GM12878 (cell line): ENCODE measurements around the gene ITPR2. TPM values are rescaled to one million over a fixed set of nuclear protein-coding genes. Genes with fewer than 3 reads are reported as not detected.

Experiments
- ATAC-seq: fragments of 200-7000 bp; cut with Tn5 transposase; 3 replicates; pipeline ENCODE4 v1.9.1; 2020; ENCODE audit warnings: mild to moderate bottlenecking, moderate library complexity
- BruUV-seq: library from RNA; stranded (reverse); fragments of 400-500 nt; replicated peaks from 2 replicates; lab custom pipeline; 2021; lab: Mats Ljungman, UMichigan
- CTCF ChIA-PET: fragments of 300-600 bp; sonication (Branson Sonifier 250); formaldehyde crosslinking; extraction: SDS; loops from one replicate; lab custom pipeline; 2021; ENCODE audit warnings: inconsistent platforms; lab: Yijun Ruan, JAX
- POLR2A ChIA-PET: fragments of 350-600 bp; formaldehyde crosslinking; extraction: SDS; loops from one replicate; lab custom pipeline; 2021; ENCODE audit warnings: inconsistent platforms; lab: Charles Lee
- RAD21 ChIA-PET: fragments of 300-600 bp; sonication (Branson Sonifier 250); formaldehyde crosslinking; loops from one replicate; lab custom pipeline; 2023; ENCODE audit warnings: antibody characterized with exemption; ENCODE audit not compliant: unreplicated experiment; lab: Charles Lee
- SMC1A ChIA-PET: fragments of 300-600 bp; sonication (Branson Sonifier 250); formaldehyde crosslinking; loops from one replicate; lab custom pipeline; 2023; ENCODE audit not compliant: unreplicated experiment, uncharacterized antibody; lab: Charles Lee
- DNase-seq: peaks from one replicate; pipeline ENCODE4 v3.0.0-alpha.2; 2011; ENCODE audit warnings: low read depth, low spot score
- FAIRE-seq: peaks from 3 replicates; lab custom pipeline; 2011; peaks lifted over from hg19 to GRCh38; lab: Jason Lieb, UNC
- H2AFZ ChIP-seq: 2 replicates; pipeline ENCODE4 v1.6.0; 2011; ENCODE audit warnings: low read depth, low read length, control low read depth; ENCODE audit not compliant: control insufficient read depth
- H3K27ac ChIP-seq: 2 replicates; pipeline ENCODE4 v1.5.1; 2011; ENCODE audit warnings: control low read depth; ENCODE audit not compliant: control insufficient read depth, insufficient read depth
- H3K27me3 ChIP-seq, 2 experiments: replicated peaks in 1 of 2; 2 replicates each; pipeline versions ENCODE4 v1.6.0 to v1.6.1; 2011; ENCODE audit warnings: low read length in 1 of 2; ENCODE audit not compliant: control insufficient read depth in 2 of 2, insufficient read depth in 2 of 2
- H3K36me3 ChIP-seq, 2 experiments: 2 replicates each; pipeline ENCODE4 v1.5.1; 2011; ENCODE audit warnings: low read length in 1 of 2; ENCODE audit not compliant: control insufficient read depth in 2 of 2, insufficient read depth in 2 of 2
- H3K4me1 ChIP-seq: 2 replicates; pipeline ENCODE4 v1.6.1; 2011; ENCODE audit warnings: mild to moderate bottlenecking, low read length, moderate library complexity, mixed read lengths; ENCODE audit not compliant: control insufficient read depth, insufficient read depth
- H3K4me2 ChIP-seq: 2 replicates; pipeline ENCODE4 v1.6.0; 2011; ENCODE audit warnings: control low read depth; ENCODE audit not compliant: control insufficient read depth, insufficient read depth
- H3K4me3 ChIP-seq: fragments of 200-600 bp; sonication (generic); 2 replicates; pipeline ENCODE4 v1.5.1; 2016
- H3K79me2 ChIP-seq: 2 replicates; pipeline ENCODE4 v1.6.0; 2011; ENCODE audit warnings: low read length; ENCODE audit not compliant: control insufficient read depth, insufficient read depth
- H3K9ac ChIP-seq: 2 replicates; pipeline ENCODE4 v1.8.0; 2011; ENCODE audit warnings: low read length, control low read depth, mixed read lengths; ENCODE audit not compliant: control insufficient read depth, insufficient read depth
- H3K9me3 ChIP-seq: replicated peaks from 3 replicates; pipeline ENCODE4 v1.5.1; 2011; ENCODE audit warnings: mild to moderate bottlenecking, low read length; ENCODE audit not compliant: control insufficient read depth, insufficient read depth
- H4K20me1 ChIP-seq: 2 replicates; pipeline ENCODE4 v1.6.0; 2011; ENCODE audit not compliant: control insufficient read depth, insufficient read depth
- EGR1 ChIP-seq, 2 experiments: IDR thresholded peaks; 1 replicate in 1 of 2; 2 replicates in 1 of 2; pipeline ENCODE4 v1.6.1; 2011 to 2012; ENCODE audit warnings: low read depth in 2 of 2, low read length in 2 of 2, borderline replicate concordance in 1 of 2, mild to moderate bottlenecking in 1 of 2, moderate library complexity in 1 of 2
- EP300 ChIP-seq, 2 experiments: fragments of 150-350 bp in 1 of 2; IDR thresholded peaks; 2 replicates each; pipeline ENCODE4 v1.6.1; 2011 to 2012; ENCODE audit warnings: low read depth in 2 of 2, low read length in 2 of 2, borderline replicate concordance in 1 of 2, improper control_type of control experiment in 1 of 2, inconsistent platforms in 1 of 2; ENCODE audit not compliant: control insufficient read depth in 1 of 2
- MTA3 ChIP-seq: IDR thresholded peaks from 2 replicates; pipeline ENCODE4 v1.6.1; 2012; ENCODE audit warnings: low read length, inconsistent platforms, borderline replicate concordance
- NBN ChIP-seq: fragments of 450-650 bp; IDR thresholded peaks from 2 replicates; pipeline ENCODE4 v1.6.1; 2016
- RCOR1 ChIP-seq: conservative IDR thresholded peaks from 2 replicates; pipeline ENCODE4 v1.6.1; 2012; ENCODE audit warnings: low read depth, low read length, improper control_type of control experiment
- SMAD1 ChIP-seq: fragments of 450-650 bp; IDR thresholded peaks from 2 replicates; pipeline ENCODE4 v1.6.1; 2018; ENCODE audit warnings: mild to moderate bottlenecking, low read depth; ENCODE audit not compliant: partially characterized antibody
- SRF ChIP-seq, 2 experiments: IDR thresholded peaks; 2 replicates each; pipeline ENCODE4 v1.6.1; 2011; ENCODE audit warnings: low read depth in 2 of 2, low read length in 2 of 2, mild to moderate bottlenecking in 1 of 2, moderate library complexity in 1 of 2
- TCF3 ChIP-seq: IDR thresholded peaks from 2 replicates; pipeline ENCODE4 v1.6.1; 2012; ENCODE audit warnings: low read depth, mild to moderate bottlenecking, low read length, borderline replicate concordance; ENCODE audit not compliant: insufficient read depth
- WGBS: methylation state at CpG from one replicate; pipeline ENCODE4 v1.1.6; 2016; ENCODE audit warnings: low lambda C conversion rate; ENCODE audit not compliant: insufficient replicate concordance, insufficient coverage; ENCODE audit errors: missing lambda C conversion rate; 5-methylcytosine and 5-hydroxymethylcytosine counted together
- in situ Hi-C: fragments of 300-500 bp; cut with MboI; formaldehyde crosslinking; loops from 9 replicates; pipeline ENCODE4 v1.14.3; 2018; ENCODE audit warnings: mixed read lengths
- intact Hi-C: fragments of 100-400 bp; cut with micrococcal nuclease; formaldehyde crosslinking; loops from one replicate; pipeline ENCODE4 v1.14.2; 2022; ENCODE audit not compliant: unreplicated experiment
- polyA plus RNA-seq, 11 experiments: library from polyadenylated mRNA; depleted of rRNA in 4 of 11; unstranded in 6 of 11; stranded (reverse) in 5 of 11; fragments of >200 nt; fragmentation: Nextera tagmentation in 4 of 11; fragmentation: Illumina TruSeq in 1 of 11; extraction: Ambion mirVana in 4 of 11; extraction: Trizol in 1 of 11; gene quantifications; 1 replicate in 1 of 11; 2 replicates in 10 of 11; pipeline versions ENCODE4 v1.2.1 to v1.2.3, GENCODE V29; 2011 to 2016; ENCODE audit warnings: inconsistent platforms in 2 of 11, missing spikeins in 2 of 11, low read depth in 1 of 11
- total RNA-seq, 4 experiments: library from RNA; depleted of rRNA in 3 of 4; stranded (reverse); fragments of >200 nt in 3 of 4; fragmentation: Illumina TruSeq in 1 of 4; extraction: Trizol in 1 of 4; gene quantifications; 2 replicates each; pipeline versions ENCODE4 v1.2.1 to v1.2.3, GENCODE V29; 2013 to 2021
- TF ChIP-seq, protein P1 (sequence below): IDR thresholded peaks from 2 replicates; pipeline ENCODE4 v1.6.1; 2012; ENCODE audit warnings: low read depth, low read length, improper control_type of control experiment

The ITPR2 gene
- total and polyA plus RNA-seq, 10 of the 15 experiments (the other 5 are each of a cell fraction or from before 2014, with no cell fraction given) = 7.5 to 76.2 (median 47.1) TPM

DNA sequence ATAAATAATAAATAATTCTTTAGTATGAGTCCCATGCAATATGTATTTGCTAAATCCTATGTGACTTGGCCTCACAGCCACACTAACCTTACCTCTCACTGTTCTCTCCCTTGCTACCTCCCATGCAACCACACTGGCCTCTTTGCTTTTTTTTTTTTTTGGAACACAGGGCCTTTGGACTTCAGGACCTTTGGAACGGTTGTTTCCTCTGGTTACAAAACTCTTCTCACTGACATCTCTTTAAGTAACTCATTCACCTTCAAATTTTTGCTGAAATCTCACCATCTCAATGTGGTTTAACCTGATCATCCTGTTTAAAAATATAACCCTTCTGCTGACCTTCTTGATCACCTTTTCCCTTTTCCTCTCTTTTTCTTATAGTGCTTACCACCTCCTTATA is 443.7 kb downstream of the ITPR2 start:
- H3K4me3 ChIP-seq = no peak overlapping the region
- DNase-seq (no peak), FAIRE-seq (no peak), ATAC-seq (no peak)
- WGBS = 100% methylated on average over 1 of the region's 1 CpG
- ChIA-PET SMC1A (no interaction called here), RAD21 (no interaction called here), POLR2A (no interaction called here), CTCF (interaction anchor here (1.2 kb wide), 1 partner anchor 270 kb away, joined by 4 read pairs; no protein-coding TSS in a partner anchor)
- BruUV-seq = no TSS peak
- no peaks in the 10 kb centered on the region for H3K27me3 ChIP-seq
- no peak overlapping the region for H3K27ac ChIP-seq
- H3K4me2 ChIP-seq = no peak overlapping the region
- H3K79me2 ChIP-seq = no peaks in the 10 kb centered on the region
- H3K9ac ChIP-seq = no peak overlapping the region
- intact Hi-C loops (no loop called here), in situ Hi-C loops (no loop called here)
- H3K36me3 ChIP-seq = peaks cover 1 to 10% of the 10 kb centered on the region in 2 experiments; a peak in 3 of 4 replicates
- no peaks in the 10 kb centered on the region for H3K4me1 ChIP-seq
- no peaks in the 10 kb centered on the region for H4K20me1 ChIP-seq
- TF ChIP-seq RCOR1 (no peak), MTA3 (no peak), NBN (no peak), SRF (IDR thresholded peaks at IDR 0.05; ENCODE audit: low read depth in 2 of 2, low read length in 2 of 2) (no peak), EP300 (IDR thresholded peaks at IDR 0.05; ENCODE audit: borderline replicate concordance in 1 of 2, control insufficient read depth in 1 of 2, low read depth in 2 of 2, low read length in 2 of 2) (no peak), SMAD1 (no peak), EGR1 (IDR thresholded peaks at IDR 0.05; ENCODE audit: borderline replicate concordance in 1 of 2, low read depth in 2 of 2, low read length in 2 of 2) (no peak), TCF3 (no peak)
- TF ChIP-seq, protein P1, sequence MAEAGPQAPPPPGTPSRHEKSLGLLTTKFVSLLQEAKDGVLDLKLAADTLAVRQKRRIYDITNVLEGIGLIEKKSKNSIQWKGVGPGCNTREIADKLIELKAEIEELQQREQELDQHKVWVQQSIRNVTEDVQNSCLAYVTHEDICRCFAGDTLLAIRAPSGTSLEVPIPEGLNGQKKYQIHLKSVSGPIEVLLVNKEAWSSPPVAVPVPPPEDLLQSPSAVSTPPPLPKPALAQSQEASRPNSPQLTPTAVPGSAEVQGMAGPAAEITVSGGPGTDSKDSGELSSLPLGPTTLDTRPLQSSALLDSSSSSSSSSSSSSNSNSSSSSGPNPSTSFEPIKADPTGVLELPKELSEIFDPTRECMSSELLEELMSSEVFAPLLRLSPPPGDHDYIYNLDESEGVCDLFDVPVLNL = no peak
- no peaks in the 10 kb centered on the region for H3K9me3 ChIP-seq
- no peak overlapping the region for H2AFZ ChIP-seq
